ENCODE measurements around the gene NDUFA3. TPM values are rescaled to one million over a fixed set of nuclear protein-coding genes. Genes with fewer than 3 reads are reported as not detected.

NDUFA3 gene
- total and polyA plus RNA-seq, 2 of the 13 experiments (the other 11 are each of a cell fraction or from before 2014, with no cell fraction given), result 31.6 to 75.4 TPM

GRCh38 chr19:54142166-54142780 is 39.6 kb downstream of the NDUFA3 start (continued):
- TF ChIP-seq, protein P1, sequence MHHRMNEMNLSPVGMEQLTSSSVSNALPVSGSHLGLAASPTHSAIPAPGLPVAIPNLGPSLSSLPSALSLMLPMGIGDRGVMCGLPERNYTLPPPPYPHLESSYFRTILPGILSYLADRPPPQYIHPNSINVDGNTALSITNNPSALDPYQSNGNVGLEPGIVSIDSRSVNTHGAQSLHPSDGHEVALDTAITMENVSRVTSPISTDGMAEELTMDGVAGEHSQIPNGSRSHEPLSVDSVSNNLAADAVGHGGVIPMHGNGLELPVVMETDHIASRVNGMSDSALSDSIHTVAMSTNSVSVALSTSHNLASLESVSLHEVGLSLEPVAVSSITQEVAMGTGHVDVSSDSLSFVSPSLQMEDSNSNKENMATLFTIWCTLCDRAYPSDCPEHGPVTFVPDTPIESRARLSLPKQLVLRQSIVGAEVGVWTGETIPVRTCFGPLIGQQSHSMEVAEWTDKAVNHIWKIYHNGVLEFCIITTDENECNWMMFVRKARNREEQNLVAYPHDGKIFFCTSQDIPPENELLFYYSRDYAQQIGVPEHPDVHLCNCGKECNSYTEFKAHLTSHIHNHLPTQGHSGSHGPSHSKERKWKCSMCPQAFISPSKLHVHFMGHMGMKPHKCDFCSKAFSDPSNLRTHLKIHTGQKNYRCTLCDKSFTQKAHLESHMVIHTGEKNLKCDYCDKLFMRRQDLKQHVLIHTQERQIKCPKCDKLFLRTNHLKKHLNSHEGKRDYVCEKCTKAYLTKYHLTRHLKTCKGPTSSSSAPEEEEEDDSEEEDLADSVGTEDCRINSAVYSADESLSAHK (CRISPR knock-in tag; IDR thresholded peaks at IDR 0.05; ENCODE audit: borderline replicate concordance), result no peak
- TF ChIP-seq DBP (CRISPR knock-in tag; IDR thresholded peaks at IDR 0.05; ENCODE audit: not compliant biosample characterization), result no peak
- TF ChIP-seq ZNF136 (CRISPR knock-in tag; IDR thresholded peaks at IDR 0.05; ENCODE audit: low read depth), result no peak
- no peak for TF ChIP-seq ATF4 (CRISPR knock-in tag; IDR thresholded peaks at IDR 0.05)
- no peak for TF ChIP-seq ZNF234 (CRISPR knock-in tag; conservative IDR thresholded peaks at IDR 0.05)
- no peak for TF ChIP-seq POLR2G (IDR thresholded peaks at IDR 0.05; ENCODE audit: low read depth, low read length)
- no peak for TF ChIP-seq ATF2 (CRISPR knock-in tag; IDR thresholded peaks at IDR 0.05)
- no peak for TF ChIP-seq EHMT2 (IDR thresholded peaks at IDR 0.05; ENCODE audit: borderline replicate concordance, low read depth, low read length)
- no peak for TF ChIP-seq ZNF616 (CRISPR knock-in tag; IDR thresholded peaks at IDR 0.05; ENCODE audit: low read depth)
- no peak for TF ChIP-seq SP140L (CRISPR knock-in tag; IDR thresholded peaks at IDR 0.05; ENCODE audit: borderline replicate concordance)
- no peak for TF ChIP-seq PHB2 (IDR thresholded peaks at IDR 0.05; ENCODE audit: partially characterized antibody)
- no peak for TF ChIP-seq MTA3 (CRISPR knock-in tag; IDR thresholded peaks at IDR 0.05)
- TF ChIP-seq SNAI1 (CRISPR knock-in tag; IDR thresholded peaks at IDR 0.05; ENCODE audit: borderline replicate concordance), result no peak
- TF ChIP-seq DMAP1 (CRISPR knock-in tag; IDR thresholded peaks at IDR 0.05), result no peak
